H1 (cell line): ENCODE data around the gene NEGR1.

Source experiments
- ASH2L ChIP-seq: fragments of 200-600, 300-600 bp; sonication (generic); IDR thresholded peaks from one replicate; pipeline ENCODE4 v1.7.1; 2017; ENCODE audit warnings: low read length
- POLR2A ChIP-seq, 2 experiments: IDR thresholded peaks; 1 replicate in 1 of 2; 2 replicates in 1 of 2; pipeline ENCODE4 v1.6.1; 2011; ENCODE audit warnings: low read depth in 2 of 2, low read length in 2 of 2, mild to moderate bottlenecking in 2 of 2; ENCODE audit errors: control extremely low read depth in 1 of 2
- SP1 ChIP-seq: IDR thresholded peaks from 2 replicates; pipeline ENCODE4 v1.6.1; 2011; ENCODE audit warnings: low read depth, low read length
- SRF ChIP-seq: IDR thresholded peaks from 2 replicates; pipeline ENCODE4 v1.6.1; 2011; ENCODE audit warnings: mild to moderate bottlenecking, low read depth, low read length, moderate library complexity
- TEAD4 ChIP-seq: IDR thresholded peaks from 2 replicates; pipeline ENCODE4 v1.6.1; 2012; ENCODE audit warnings: low read depth, low read length, inconsistent platforms, mixed read lengths
- ZNF274 ChIP-seq: IDR thresholded peaks from 2 replicates; pipeline ENCODE4 v1.7.0; 2012; ENCODE audit warnings: low read length, borderline replicate concordance; ENCODE audit errors: extremely low read depth
- TF ChIP-seq, protein P1 (sequence below), 3 experiments: IDR thresholded peaks; 1 replicate in 2 of 3; 2 replicates in 1 of 3; pipeline versions ENCODE4 v1.5.1 to v1.6.1; 2011; ENCODE audit warnings: low read length in 3 of 3, mild to moderate bottlenecking in 3 of 3, inconsistent platforms in 2 of 3, low read depth in 1 of 3, moderate library complexity in 1 of 3; ENCODE audit not compliant: insufficient read depth in 1 of 3; ENCODE audit errors: control extremely low read depth in 1 of 3

DNA sequence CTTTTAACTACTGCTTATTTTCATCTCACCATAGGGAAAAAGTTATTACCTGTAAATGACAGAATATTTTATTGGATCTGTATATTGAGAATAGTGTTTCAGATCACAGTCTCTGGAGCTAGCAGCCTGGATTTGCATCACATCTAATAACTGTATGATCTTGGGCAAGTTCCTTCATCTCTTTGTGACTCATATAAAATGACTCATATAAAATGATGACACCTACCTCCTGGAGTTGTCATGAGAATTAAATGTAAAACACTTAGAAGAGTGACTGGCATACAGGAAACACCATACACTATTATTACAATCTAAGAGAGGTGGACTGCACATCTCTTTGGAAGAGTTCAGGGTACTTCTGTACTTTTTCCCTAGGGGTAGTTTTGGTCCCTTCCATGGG is 421.3 kb downstream of the NEGR1 start:
- TF ChIP-seq, protein P1, sequence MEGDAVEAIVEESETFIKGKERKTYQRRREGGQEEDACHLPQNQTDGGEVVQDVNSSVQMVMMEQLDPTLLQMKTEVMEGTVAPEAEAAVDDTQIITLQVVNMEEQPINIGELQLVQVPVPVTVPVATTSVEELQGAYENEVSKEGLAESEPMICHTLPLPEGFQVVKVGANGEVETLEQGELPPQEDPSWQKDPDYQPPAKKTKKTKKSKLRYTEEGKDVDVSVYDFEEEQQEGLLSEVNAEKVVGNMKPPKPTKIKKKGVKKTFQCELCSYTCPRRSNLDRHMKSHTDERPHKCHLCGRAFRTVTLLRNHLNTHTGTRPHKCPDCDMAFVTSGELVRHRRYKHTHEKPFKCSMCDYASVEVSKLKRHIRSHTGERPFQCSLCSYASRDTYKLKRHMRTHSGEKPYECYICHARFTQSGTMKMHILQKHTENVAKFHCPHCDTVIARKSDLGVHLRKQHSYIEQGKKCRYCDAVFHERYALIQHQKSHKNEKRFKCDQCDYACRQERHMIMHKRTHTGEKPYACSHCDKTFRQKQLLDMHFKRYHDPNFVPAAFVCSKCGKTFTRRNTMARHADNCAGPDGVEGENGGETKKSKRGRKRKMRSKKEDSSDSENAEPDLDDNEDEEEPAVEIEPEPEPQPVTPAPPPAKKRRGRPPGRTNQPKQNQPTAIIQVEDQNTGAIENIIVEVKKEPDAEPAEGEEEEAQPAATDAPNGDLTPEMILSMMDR (IDR thresholded peaks at IDR 0.05; ENCODE audit: control extremely low read depth in 1 of 3, insufficient read depth in 1 of 3, low read depth in 1 of 3, low read length in 3 of 3) = no peak
- TF ChIP-seq POLR2A (IDR thresholded peaks at IDR 0.05; ENCODE audit: control extremely low read depth in 1 of 2, low read depth in 2 of 2, low read length in 2 of 2) (no peak), ASH2L (no peak), ZNF274 (no peak), SRF (no peak), SP1 (no peak), TEAD4 (no peak)
